Measurements from ENCODE around the gene SPDYE5. TPM values are rescaled to one million over a fixed set of nuclear protein-coding genes. Genes with fewer than 3 reads are reported as not detected.

The SPDYE5 gene
- total and polyA plus RNA-seq, 9 of the 15 experiments (the other 6 are each of a cell fraction or from before 2014, with no cell fraction given) = 0.07 to 0.28 (median 0.13) TPM; not detected in 6

DNA sequence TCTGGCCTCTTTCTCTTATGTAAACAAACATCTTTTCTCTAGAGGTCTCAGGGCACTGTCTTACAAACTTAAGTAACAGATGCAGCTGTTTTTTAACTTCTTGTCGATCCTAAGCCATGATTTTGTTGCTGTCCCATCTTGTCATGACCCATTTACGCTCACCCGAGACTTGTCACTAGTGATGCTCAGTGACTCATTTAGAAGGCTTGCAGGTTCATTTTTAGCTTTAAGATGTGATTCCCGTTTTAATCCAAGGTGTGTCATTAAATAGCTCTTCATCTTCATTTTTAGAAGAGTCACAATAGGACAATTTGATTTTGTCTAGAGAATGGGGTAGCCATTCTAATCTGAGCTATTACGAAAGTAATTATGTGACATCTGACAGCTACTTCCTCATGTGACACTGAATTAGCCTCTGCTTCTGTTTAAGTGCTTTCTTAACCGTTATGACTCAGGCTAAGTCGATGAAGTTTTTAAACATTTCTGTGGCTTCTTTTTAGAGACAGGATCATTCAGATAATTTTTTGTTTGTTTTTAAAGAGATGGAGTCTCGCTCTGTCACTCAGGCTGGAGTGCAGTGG, 42.7 kb downstream of the SPDYE5 start:
- no peaks in the 10 kb centered on the region for H3K9me3 ChIP-seq (replicated peaks; ENCODE audit: control insufficient read depth, insufficient read depth, low read depth, low read length)
- intact Hi-C loops (cut with micrococcal nuclease) (loop anchor here (5.0 kb wide), 1 partner anchor 107 kb away; no protein-coding TSS in a partner anchor), in situ Hi-C loops (cut with MboI) (no loop called here)
- 11% methylated on average over 8 of the region's 8 CpGs for WGBS (ENCODE audit: insufficient coverage, low coverage, missing lambda C conversion rate)
- peaks cover 8 to 13% of the 10 kb centered on the region in 2 experiments for H3K4me1 ChIP-seq (replicated peaks in 1 of 2; ENCODE audit: control insufficient read depth in 2 of 2, insufficient read depth in 2 of 2, low read length in 2 of 2)
- CTCF ChIA-PET (ENCODE audit: low intra/inter-chr PET ratio) = no interaction called here
- H3K27me3 ChIP-seq (ENCODE audit: control insufficient read depth in 2 of 2, insufficient read depth in 2 of 2, low read length in 2 of 2) = no peaks in the 10 kb centered on the region
- H3K79me2 ChIP-seq (ENCODE audit: control insufficient read depth, insufficient read depth, low read length) = no peaks in the 10 kb centered on the region
- peak; percentile 58 for ATAC-seq
- no peaks in the 10 kb centered on the region for H3K9me1 ChIP-seq (ENCODE audit: control insufficient read depth, insufficient read depth, low read length)
- no peak overlapping the region for H3K4me3 ChIP-seq
- BruUV-seq (replicated peaks) = TSS peak; percentile 39
- no peaks in the 10 kb centered on the region; the same call in 1 of the 3 replicates for H3K36me3 ChIP-seq (ENCODE audit: control insufficient read depth, insufficient read depth, low read length)
- peak overlapping the region; percentile 9; the same call in 1 of the 3 replicates for H3K27ac ChIP-seq (ENCODE audit: extremely low read depth, low read depth, low read length)
- peak overlapping the region in 1 of 2 experiments; percentile 19; a peak in 1 of 4 replicates for H3K9ac ChIP-seq (ENCODE audit: insufficient read depth in 1 of 2, low read depth in 2 of 2, low read length in 2 of 2)
- no peak overlapping the region for H2AFZ ChIP-seq (ENCODE audit: low read depth, low read length)
- H4K20me1 ChIP-seq (replicated peaks; ENCODE audit: control insufficient read depth, insufficient read depth, low read length) = no peaks in the 10 kb centered on the region
- FAIRE-seq = peak; percentile 74
- peak overlapping the region; percentile 2; the same call in 1 of the 2 replicates for H3K4me2 ChIP-seq (ENCODE audit: insufficient read depth, low read length)
- DNase-seq (ENCODE audit: extremely low read depth in 1 of 4, low spot score in 3 of 4) = peak in 3 of 4 experiments; percentile 8 to 45 (median 36)
- POLR2A ChIA-PET = interaction anchor here (0.5 to 1.2 kb wide), 3 partner anchors 9 to 12 kb away, joined by 3 to 4 read pairs (median 3); no protein-coding TSS in a partner anchor
- TF ChIP-seq ATF1 (CRISPR knock-in tag; IDR thresholded peaks at IDR 0.05) (no peak), ATF1 (tag; IDR thresholded peaks at IDR 0.05) (peak; percentile 46; the same call in 1 of the 2 replicates), NR2C2 (CRISPR knock-in tag; IDR thresholded peaks at IDR 0.05) (no peak), NR2C2 (tag; IDR thresholded peaks at IDR 0.05) (no peak), ETS2 (tag; IDR thresholded peaks at IDR 0.05; ENCODE audit: borderline replicate concordance, poor library complexity, severe bottlenecking) (no peak), CEBPG (CRISPR knock-in tag; IDR thresholded peaks at IDR 0.05) (no peak), CEBPG (tag; conservative IDR thresholded peaks at IDR 0.05 in 1 of 2, IDR thresholded peaks at IDR 0.05 in 1 of 2) (peak in 1 of 2 experiments; percentile 66; a peak in 1 of 4 replicates), ZNF76 (CRISPR knock-in tag; IDR thresholded peaks at IDR 0.05; ENCODE audit: borderline replicate concordance) (no peak), SMAD1 (IDR thresholded peaks at IDR 0.05; ENCODE audit: low read depth, low read length, partially characterized antibody) (no peak), BMI1 (IDR thresholded peaks at IDR 0.05; ENCODE audit: low read length) (no peak), SMARCE1 (IDR thresholded peaks at IDR 0.05) (peak; percentile 39), MTF1 (CRISPR knock-in tag; IDR thresholded peaks at IDR 0.05; ENCODE audit: borderline replicate concordance) (no peak), NONO (IDR thresholded peaks at IDR 0.05; ENCODE audit: low read depth in 2 of 2, low read length in 1 of 2) (no peak), NRF1 (conservative IDR thresholded peaks at IDR 0.05 in 1 of 2, IDR thresholded peaks at IDR 0.05 in 1 of 2) (0 out of 4 replicates have a peak, but pooled peaks of 1 of the 2 experiments have one; percentile 21)
- TF ChIP-seq, protein P1, sequence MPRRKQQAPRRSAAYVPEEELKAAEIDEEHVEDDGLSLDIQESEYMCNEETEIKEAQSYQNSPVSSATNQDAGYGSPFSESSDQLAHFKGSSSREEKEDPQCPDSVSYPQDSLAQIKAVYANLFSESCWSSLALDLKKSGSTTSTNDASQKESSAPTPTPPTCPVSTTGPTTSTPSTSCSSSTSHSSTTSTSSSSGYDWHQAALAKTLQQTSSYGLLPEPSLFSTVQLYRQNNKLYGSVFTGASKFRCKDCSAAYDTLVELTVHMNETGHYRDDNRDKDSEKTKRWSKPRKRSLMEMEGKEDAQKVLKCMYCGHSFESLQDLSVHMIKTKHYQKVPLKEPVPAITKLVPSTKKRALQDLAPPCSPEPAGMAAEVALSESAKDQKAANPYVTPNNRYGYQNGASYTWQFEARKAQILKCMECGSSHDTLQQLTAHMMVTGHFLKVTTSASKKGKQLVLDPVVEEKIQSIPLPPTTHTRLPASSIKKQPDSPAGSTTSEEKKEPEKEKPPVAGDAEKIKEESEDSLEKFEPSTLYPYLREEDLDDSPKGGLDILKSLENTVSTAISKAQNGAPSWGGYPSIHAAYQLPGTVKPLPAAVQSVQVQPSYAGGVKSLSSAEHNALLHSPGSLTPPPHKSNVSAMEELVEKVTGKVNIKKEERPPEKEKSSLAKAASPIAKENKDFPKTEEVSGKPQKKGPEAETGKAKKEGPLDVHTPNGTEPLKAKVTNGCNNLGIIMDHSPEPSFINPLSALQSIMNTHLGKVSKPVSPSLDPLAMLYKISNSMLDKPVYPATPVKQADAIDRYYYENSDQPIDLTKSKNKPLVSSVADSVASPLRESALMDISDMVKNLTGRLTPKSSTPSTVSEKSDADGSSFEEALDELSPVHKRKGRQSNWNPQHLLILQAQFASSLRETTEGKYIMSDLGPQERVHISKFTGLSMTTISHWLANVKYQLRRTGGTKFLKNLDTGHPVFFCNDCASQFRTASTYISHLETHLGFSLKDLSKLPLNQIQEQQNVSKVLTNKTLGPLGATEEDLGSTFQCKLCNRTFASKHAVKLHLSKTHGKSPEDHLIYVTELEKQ (CRISPR knock-in tag; IDR thresholded peaks at IDR 0.05) = no peak
- TF ChIP-seq, protein P2, sequence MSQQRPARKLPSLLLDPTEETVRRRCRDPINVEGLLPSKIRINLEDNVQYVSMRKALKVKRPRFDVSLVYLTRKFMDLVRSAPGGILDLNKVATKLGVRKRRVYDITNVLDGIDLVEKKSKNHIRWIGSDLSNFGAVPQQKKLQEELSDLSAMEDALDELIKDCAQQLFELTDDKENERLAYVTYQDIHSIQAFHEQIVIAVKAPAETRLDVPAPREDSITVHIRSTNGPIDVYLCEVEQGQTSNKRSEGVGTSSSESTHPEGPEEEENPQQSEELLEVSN (IDR thresholded peaks at IDR 0.05; ENCODE audit: borderline replicate concordance in 1 of 2, extremely low read depth in 1 of 2, insufficient read depth in 1 of 2, insufficient read length in 1 of 2, low read depth in 1 of 2, low read length in 1 of 2, poor library complexity in 1 of 2, severe bottlenecking in 1 of 2) = no peak

Data from K562 (cell line).